ENCODE results near the gene ZNF462. TPM values are rescaled to one million over a fixed set of nuclear protein-coding genes. Genes with fewer than 3 reads are reported as not detected.

Gene ZNF462
- polyA plus RNA-seq, 2 of the 4 experiments (the other 2 are of a cell fraction) = 2.4 to 3.9 TPM

DNA sequence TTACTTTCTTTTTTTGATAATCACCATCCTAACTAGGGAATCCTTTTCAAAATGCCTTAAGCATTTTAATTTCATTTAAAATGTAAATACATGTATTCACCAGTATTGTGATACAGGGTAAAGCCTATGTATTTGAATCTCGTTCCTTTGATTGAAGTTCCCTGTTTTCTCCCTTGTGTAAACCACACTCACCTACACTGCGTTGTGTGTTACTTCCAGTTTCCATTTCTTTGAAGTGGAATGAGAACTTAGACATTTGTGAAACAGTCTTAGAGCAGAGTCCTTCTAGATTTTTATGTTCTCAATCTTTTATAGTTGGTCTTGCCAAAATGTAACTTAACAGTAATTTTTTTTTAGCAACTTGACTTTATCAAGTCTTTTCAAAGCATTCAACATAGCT, 101.4 kb downstream of the ZNF462 start:
- no peak overlapping the region for H3K27ac ChIP-seq
- no peak for ATAC-seq
- CTCF ChIA-PET = interaction anchor here (0.6 kb wide), 1 partner anchor 376 kb away, joined by 3 read pairs; no protein-coding TSS in a partner anchor
- no peak for TF ChIP-seq HOXB5 (CRISPR knock-in tag; IDR thresholded peaks at IDR 0.05)
- no peak for TF ChIP-seq EHF (CRISPR knock-in tag; IDR thresholded peaks at IDR 0.05)
- TF ChIP-seq CHD4 (IDR thresholded peaks at IDR 0.05; ENCODE audit: borderline replicate concordance) = no peak
- no peak for TF ChIP-seq HOXB13 (CRISPR knock-in tag; IDR thresholded peaks at IDR 0.05; ENCODE audit: low read depth)
- no peak for TF ChIP-seq SMC3 (IDR thresholded peaks at IDR 0.05)
- no peak for TF ChIP-seq CEBPB (IDR thresholded peaks at IDR 0.05)
- no peak for TF ChIP-seq HDAC2 (IDR thresholded peaks at IDR 0.05)
- TF ChIP-seq RCOR1 (IDR thresholded peaks at IDR 0.05; ENCODE audit: low read depth, low read length) = no peak
- no peak for TF ChIP-seq RARB (CRISPR knock-in tag; IDR thresholded peaks at IDR 0.05)
- H3K4me1 ChIP-seq = peaks cover 15% of the 10 kb centered on the region; the same call in 2 of the 3 replicates
- POLR2A ChIA-PET = no interaction called here
- H3K4me2 ChIP-seq = no peak overlapping the region
- 84% methylated on average over 2 of the region's 2 CpGs for WGBS (ENCODE audit: missing lambda C conversion rate)
- DNase-seq (ENCODE audit: low read depth in 1 of 2, low spot score in 1 of 2) = no peak
- no peak overlapping the region for H3K4me3 ChIP-seq
- no peaks in the 10 kb centered on the region for H3K9me3 ChIP-seq
- FAIRE-seq = no peak

DNA sequence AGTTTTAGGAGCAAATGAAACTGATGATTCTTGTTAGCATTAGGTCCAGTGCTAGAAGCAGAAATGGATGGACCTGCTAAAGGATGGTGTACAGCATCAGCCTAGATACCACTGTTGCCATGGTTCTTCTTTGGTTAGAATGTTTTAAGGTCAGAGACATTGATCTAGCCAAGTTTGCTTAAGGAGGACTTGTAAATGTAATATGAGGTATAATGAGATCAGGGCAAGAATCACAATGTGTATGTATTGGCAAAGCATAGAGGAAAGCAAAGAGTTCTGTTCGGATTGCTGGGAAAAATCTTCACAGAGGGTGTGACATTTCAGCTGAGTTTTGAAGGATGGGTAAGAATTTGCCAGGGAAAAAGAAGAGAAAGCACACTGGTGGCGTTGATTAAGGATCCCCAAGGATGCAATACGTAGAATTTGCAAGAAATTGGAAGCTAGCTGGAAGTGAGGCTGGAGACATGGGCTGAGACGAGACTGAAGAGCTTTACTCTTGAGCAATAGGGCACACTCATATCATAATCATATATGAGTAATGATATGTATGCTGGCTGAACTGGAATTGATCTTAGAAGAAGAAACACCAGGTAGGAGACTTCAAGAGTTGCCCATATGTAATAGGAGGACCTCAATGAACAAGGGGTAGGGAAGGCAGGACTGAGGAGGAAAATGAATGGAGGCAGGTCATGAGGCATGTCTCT, 102.0 kb downstream of the ZNF462 start:
- FAIRE-seq = no peak
- no peak for TF ChIP-seq PHF8 (IDR thresholded peaks at IDR 0.05; ENCODE audit: borderline replicate concordance, low read depth)
- TF ChIP-seq HOXB13 (CRISPR knock-in tag; IDR thresholded peaks at IDR 0.05; ENCODE audit: low read depth) = no peak
- TF ChIP-seq, protein P1, sequence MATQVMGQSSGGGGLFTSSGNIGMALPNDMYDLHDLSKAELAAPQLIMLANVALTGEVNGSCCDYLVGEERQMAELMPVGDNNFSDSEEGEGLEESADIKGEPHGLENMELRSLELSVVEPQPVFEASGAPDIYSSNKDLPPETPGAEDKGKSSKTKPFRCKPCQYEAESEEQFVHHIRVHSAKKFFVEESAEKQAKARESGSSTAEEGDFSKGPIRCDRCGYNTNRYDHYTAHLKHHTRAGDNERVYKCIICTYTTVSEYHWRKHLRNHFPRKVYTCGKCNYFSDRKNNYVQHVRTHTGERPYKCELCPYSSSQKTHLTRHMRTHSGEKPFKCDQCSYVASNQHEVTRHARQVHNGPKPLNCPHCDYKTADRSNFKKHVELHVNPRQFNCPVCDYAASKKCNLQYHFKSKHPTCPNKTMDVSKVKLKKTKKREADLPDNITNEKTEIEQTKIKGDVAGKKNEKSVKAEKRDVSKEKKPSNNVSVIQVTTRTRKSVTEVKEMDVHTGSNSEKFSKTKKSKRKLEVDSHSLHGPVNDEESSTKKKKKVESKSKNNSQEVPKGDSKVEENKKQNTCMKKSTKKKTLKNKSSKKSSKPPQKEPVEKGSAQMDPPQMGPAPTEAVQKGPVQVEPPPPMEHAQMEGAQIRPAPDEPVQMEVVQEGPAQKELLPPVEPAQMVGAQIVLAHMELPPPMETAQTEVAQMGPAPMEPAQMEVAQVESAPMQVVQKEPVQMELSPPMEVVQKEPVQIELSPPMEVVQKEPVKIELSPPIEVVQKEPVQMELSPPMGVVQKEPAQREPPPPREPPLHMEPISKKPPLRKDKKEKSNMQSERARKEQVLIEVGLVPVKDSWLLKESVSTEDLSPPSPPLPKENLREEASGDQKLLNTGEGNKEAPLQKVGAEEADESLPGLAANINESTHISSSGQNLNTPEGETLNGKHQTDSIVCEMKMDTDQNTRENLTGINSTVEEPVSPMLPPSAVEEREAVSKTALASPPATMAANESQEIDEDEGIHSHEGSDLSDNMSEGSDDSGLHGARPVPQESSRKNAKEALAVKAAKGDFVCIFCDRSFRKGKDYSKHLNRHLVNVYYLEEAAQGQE (IDR thresholded peaks at IDR 0.05) = no peak
- no peak for TF ChIP-seq FOSL2 (IDR thresholded peaks at IDR 0.05)
- no peak for TF ChIP-seq FOSL2 (CRISPR knock-in tag; IDR thresholded peaks at IDR 0.05)
- no peak for TF ChIP-seq KDM5A (IDR thresholded peaks at IDR 0.05)
- TF ChIP-seq, protein P2, sequence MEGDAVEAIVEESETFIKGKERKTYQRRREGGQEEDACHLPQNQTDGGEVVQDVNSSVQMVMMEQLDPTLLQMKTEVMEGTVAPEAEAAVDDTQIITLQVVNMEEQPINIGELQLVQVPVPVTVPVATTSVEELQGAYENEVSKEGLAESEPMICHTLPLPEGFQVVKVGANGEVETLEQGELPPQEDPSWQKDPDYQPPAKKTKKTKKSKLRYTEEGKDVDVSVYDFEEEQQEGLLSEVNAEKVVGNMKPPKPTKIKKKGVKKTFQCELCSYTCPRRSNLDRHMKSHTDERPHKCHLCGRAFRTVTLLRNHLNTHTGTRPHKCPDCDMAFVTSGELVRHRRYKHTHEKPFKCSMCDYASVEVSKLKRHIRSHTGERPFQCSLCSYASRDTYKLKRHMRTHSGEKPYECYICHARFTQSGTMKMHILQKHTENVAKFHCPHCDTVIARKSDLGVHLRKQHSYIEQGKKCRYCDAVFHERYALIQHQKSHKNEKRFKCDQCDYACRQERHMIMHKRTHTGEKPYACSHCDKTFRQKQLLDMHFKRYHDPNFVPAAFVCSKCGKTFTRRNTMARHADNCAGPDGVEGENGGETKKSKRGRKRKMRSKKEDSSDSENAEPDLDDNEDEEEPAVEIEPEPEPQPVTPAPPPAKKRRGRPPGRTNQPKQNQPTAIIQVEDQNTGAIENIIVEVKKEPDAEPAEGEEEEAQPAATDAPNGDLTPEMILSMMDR (IDR thresholded peaks at IDR 0.05) = no peak
- TF ChIP-seq RFX5 (IDR thresholded peaks at IDR 0.05) = no peak
- TF ChIP-seq RNF2 (IDR thresholded peaks at IDR 0.05; ENCODE audit: borderline replicate concordance, low read depth) = no peak
- no peak for TF ChIP-seq CHD4 (IDR thresholded peaks at IDR 0.05; ENCODE audit: borderline replicate concordance)
- TF ChIP-seq JUN (IDR thresholded peaks at IDR 0.05) = no peak
- no peak for TF ChIP-seq CBX8 (IDR thresholded peaks at IDR 0.05)
- TF ChIP-seq HEYL (CRISPR knock-in tag; IDR thresholded peaks at IDR 0.05) = no peak
- TF ChIP-seq BHLHE40 (IDR thresholded peaks at IDR 0.05; ENCODE audit: low read depth, low read length) = no peak
- TF ChIP-seq TP53 (CRISPR knock-in tag; IDR thresholded peaks at IDR 0.05) = no peak
- TF ChIP-seq, protein P3, sequence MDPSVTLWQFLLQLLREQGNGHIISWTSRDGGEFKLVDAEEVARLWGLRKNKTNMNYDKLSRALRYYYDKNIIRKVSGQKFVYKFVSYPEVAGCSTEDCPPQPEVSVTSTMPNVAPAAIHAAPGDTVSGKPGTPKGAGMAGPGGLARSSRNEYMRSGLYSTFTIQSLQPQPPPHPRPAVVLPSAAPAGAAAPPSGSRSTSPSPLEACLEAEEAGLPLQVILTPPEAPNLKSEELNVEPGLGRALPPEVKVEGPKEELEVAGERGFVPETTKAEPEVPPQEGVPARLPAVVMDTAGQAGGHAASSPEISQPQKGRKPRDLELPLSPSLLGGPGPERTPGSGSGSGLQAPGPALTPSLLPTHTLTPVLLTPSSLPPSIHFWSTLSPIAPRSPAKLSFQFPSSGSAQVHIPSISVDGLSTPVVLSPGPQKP (IDR thresholded peaks at IDR 0.05; ENCODE audit: low read depth, low read length) = no peak
- TF ChIP-seq HOXA7 (CRISPR knock-in tag; IDR thresholded peaks at IDR 0.05) = no peak
- Histone ChIP-seq H3K4me3 (no peak overlapping the region), H3K27ac (no peak overlapping the region), H3K4me2 (no peak overlapping the region), H3K9me3 (no peaks in the 10 kb centered on the region), H3K4me1 (peaks cover 15% of the 10 kb centered on the region; the same call in 2 of the 3 replicates)
- DNase-seq (ENCODE audit: low read depth in 1 of 2, low spot score in 1 of 2) = no peak
- POLR2A ChIA-PET = no interaction called here
- CTCF ChIA-PET = interaction anchor here (0.6 kb wide), 1 partner anchor 376 kb away, joined by 3 read pairs; no protein-coding TSS in a partner anchor
- ATAC-seq = no peak
- WGBS (ENCODE audit: missing lambda C conversion rate) = 70% methylated on average over 4 of the region's 4 CpGs
